ENCODE measurements around the gene PPP1R3F.
"Not testable (repeated sequence)": the region's sequence is repeated elsewhere in the genome, so short reads cannot be mapped to it uniquely, and the experiment has no call there.

PPP1R3F gene

GRCh38 chrX:49300703-49301102 is 31.1 kb downstream of the PPP1R3F start:
- Histone ChIP-seq H3F3A (ENCODE audit: insufficient read depth) (no peaks in the 10 kb centered on the region), H4K20me1 (ENCODE audit: low read depth, low read length) (no peaks in the 10 kb centered on the region), H3K9me3 (ENCODE audit: insufficient read depth, low read length) (no peaks in the 10 kb centered on the region), H3K9me2 (replicated peaks; ENCODE audit: insufficient read depth, low read length) (no peaks in the 10 kb centered on the region), H2AFZ (ENCODE audit: low read depth, low read length, severe bottlenecking) (no peak overlapping the region), H3K36me3 (ENCODE audit: low read length) (no peaks in the 10 kb centered on the region), H3K27me3 (ENCODE audit: low read length) (no peaks in the 10 kb centered on the region), H3K79me2 (ENCODE audit: insufficient read depth, low read length) (no peaks in the 10 kb centered on the region), H3K4me2 (ENCODE audit: low read depth, low read length, poor library complexity, severe bottlenecking) (no peak overlapping the region), H3K27ac (ENCODE audit: low read depth, low read length) (no peak overlapping the region), H3K9ac (ENCODE audit: low read length) (no peak overlapping the region), H3K4me3 (ENCODE audit: insufficient read depth, low read length, poor library complexity, severe bottlenecking) (no peak overlapping the region)
- TF ChIP-seq EZH2phosphoT487 (conservative IDR thresholded peaks at IDR 0.05; ENCODE audit: low read length) = no peak
- TF ChIP-seq CTCF (IDR thresholded peaks at IDR 0.05; ENCODE audit: insufficient read depth, low read length, poor library complexity, severe bottlenecking) = no peak

GRCh38 chrX:49303346-49303745 is 33.8 kb downstream of the PPP1R3F start, which contains the start of gene GAGE10:
GAGE10 (plus strand) TSS chrX:49303646; CDS start chrX:49304860, 1,214 bp downstream.
- Histone ChIP-seq H3K27me3 (ENCODE audit: low read length) (no peaks in the 10 kb centered on the region), H3K9me3 (ENCODE audit: insufficient read depth, low read length) (no peaks in the 10 kb centered on the region), H3K9me2 (replicated peaks; ENCODE audit: insufficient read depth, low read length) (no peaks in the 10 kb centered on the region), H3F3A (ENCODE audit: insufficient read depth) (no peaks in the 10 kb centered on the region), H2AFZ (ENCODE audit: low read depth, low read length, severe bottlenecking) (no peak within 1 kb of the TSS), H3K79me2 (ENCODE audit: insufficient read depth, low read length) (no peaks in the 10 kb centered on the region), H3K36me3 (ENCODE audit: low read length) (no peaks in the 10 kb centered on the region), H4K20me1 (ENCODE audit: low read depth, low read length) (no peaks in the 10 kb centered on the region), H3K4me2 (ENCODE audit: low read depth, low read length, poor library complexity, severe bottlenecking) (no peak within 1 kb of the TSS), H3K4me3 (ENCODE audit: insufficient read depth, low read length, poor library complexity, severe bottlenecking) (no peak within 1 kb of the TSS), H3K27ac (ENCODE audit: low read depth, low read length) (no peak within 1 kb of the TSS), H3K9ac (ENCODE audit: low read length) (no peak within 1 kb of the TSS)
- no peak for TF ChIP-seq EZH2phosphoT487 (conservative IDR thresholded peaks at IDR 0.05; ENCODE audit: low read length)
- TF ChIP-seq CTCF (IDR thresholded peaks at IDR 0.05; ENCODE audit: insufficient read depth, low read length, poor library complexity, severe bottlenecking) = no peak

GRCh38 chrX:49307775-49308174 is 38.2 kb downstream of the PPP1R3F start:
- H3K36me3 ChIP-seq (ENCODE audit: low read length); H3K79me2 ChIP-seq (ENCODE audit: insufficient read depth, low read length); H3K27me3 ChIP-seq (ENCODE audit: low read length); H3K9me2 ChIP-seq (replicated peaks; ENCODE audit: insufficient read depth, low read length); H3K4me3 ChIP-seq (ENCODE audit: insufficient read depth, low read length, poor library complexity, severe bottlenecking); H3K27ac ChIP-seq (ENCODE audit: low read depth, low read length); H2AFZ ChIP-seq (ENCODE audit: low read depth, low read length, severe bottlenecking); H3K9ac ChIP-seq (ENCODE audit: low read length); H4K20me1 ChIP-seq (ENCODE audit: low read depth, low read length); H3F3A ChIP-seq (ENCODE audit: insufficient read depth); H3K4me2 ChIP-seq (ENCODE audit: low read depth, low read length, poor library complexity, severe bottlenecking); H3K9me3 ChIP-seq (ENCODE audit: insufficient read depth, low read length): not testable (repeated sequence)

- Histone ChIP-seq H3K27me3 (ENCODE audit: low read length) (no peaks in the 10 kb centered on the region), H3K9me2 (replicated peaks; ENCODE audit: insufficient read depth, low read length) (no peaks in the 10 kb centered on the region), H3F3A (ENCODE audit: insufficient read depth) (no peaks in the 10 kb centered on the region), H3K27ac (ENCODE audit: low read depth, low read length) (no peak overlapping the region), H4K20me1 (ENCODE audit: low read depth, low read length) (no peaks in the 10 kb centered on the region), H3K79me2 (ENCODE audit: insufficient read depth, low read length) (no peaks in the 10 kb centered on the region), H3K36me3 (ENCODE audit: low read length) (no peaks in the 10 kb centered on the region), H3K9me3 (ENCODE audit: insufficient read depth, low read length) (no peaks in the 10 kb centered on the region), H3K4me3 (ENCODE audit: insufficient read depth, low read length, poor library complexity, severe bottlenecking) (peak overlapping the region; percentile 14), H3K9ac (ENCODE audit: low read length) (no peak overlapping the region), H3K4me2 (ENCODE audit: low read depth, low read length, poor library complexity, severe bottlenecking) (peak overlapping the region; percentile 48), H2AFZ (ENCODE audit: low read depth, low read length, severe bottlenecking) (peak overlapping the region; percentile 64)
- TF ChIP-seq CTCF (IDR thresholded peaks at IDR 0.05; ENCODE audit: insufficient read depth, low read length, poor library complexity, severe bottlenecking) (no peak), EZH2phosphoT487 (conservative IDR thresholded peaks at IDR 0.05; ENCODE audit: low read length) (no peak)
Observed at GRCh38 chrX:49308604-49309269, 39.1 kb downstream of the PPP1R3F start.

Data from SU-DHL-6 (cell line).